HG02938 (cell line): Measurements from ENCODE around the gene CLEC2D.
"Not testable (repeated sequence)": the region's sequence is repeated elsewhere in the genome, so short reads cannot be mapped to it uniquely, and the experiment has no call there.

Source experiments
- ATAC-seq: cut with Tn5 transposase; IDR thresholded peaks from one replicate; pipeline ENCODE4 v1.9.1; 2021; ENCODE audit warnings: mild to moderate bottlenecking, moderate library complexity; ENCODE audit not compliant: unreplicated experiment

The CLEC2D gene

GRCh38 chr12:9725213-9725870 is 55.8 kb downstream of the CLEC2D start:
- no peak for ATAC-seq

- ATAC-seq: no peak
Measured at GRCh38 chr12:9727813-9728212, 58.3 kb downstream of the CLEC2D start.

DNA sequence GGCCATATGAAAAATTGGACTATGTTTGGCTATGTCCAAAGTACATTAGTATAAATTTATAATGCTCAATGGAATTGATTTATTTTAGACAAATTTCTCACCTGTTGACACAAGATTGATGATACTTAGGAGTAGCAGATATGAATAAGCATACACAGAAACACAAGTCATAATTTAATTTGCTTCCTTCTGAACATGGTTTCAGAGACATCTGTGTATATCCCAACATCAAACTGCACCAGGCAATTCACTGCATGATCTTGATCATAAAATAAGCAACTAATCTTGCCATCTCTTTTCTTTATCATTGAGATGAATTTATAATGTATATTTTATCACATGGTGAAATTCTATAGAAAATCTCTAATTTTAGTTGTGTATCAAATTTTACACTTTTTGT is 59.6 kb downstream of the CLEC2D start:
- no peak for ATAC-seq

DNA sequence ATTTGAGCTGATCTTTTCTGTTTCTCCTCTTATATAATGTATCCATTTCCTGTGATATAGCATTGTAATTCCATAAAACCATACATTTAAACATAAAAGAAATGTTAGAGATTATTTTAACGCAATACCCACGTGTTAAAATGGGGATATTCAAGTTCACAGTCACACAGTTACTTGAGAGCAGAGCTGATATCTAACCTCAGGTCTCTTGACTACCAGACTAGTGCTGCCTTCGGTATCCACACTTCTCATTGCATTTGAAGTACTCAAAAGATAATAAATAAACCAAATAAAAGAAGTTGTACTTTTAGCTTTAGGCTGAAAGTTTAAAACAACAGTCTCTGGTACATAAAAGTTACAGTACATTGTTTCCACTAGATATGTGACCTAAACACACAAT is 60.5 kb downstream of the CLEC2D start:
- no peak for ATAC-seq

DNA sequence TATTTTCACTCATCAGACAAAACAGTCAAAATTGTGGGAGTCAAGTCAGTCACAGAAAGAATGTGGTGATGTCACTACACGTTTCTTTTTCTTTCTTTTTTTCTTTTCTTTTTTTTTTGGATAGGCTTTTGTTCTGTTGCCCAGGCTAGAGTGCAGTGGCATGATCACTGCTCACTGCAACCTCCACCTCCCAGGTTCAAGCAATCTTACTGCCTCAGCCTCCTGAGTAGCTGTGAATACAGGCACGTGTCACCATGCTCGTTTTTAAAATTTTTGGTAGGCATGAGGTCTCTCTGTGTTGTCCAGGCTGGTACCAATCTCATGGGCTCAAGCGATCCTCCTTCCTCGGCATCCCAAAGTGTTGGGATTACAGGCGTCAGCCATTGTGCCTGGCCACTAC is 61.1 kb downstream of the CLEC2D start:
- no peak for ATAC-seq

DNA sequence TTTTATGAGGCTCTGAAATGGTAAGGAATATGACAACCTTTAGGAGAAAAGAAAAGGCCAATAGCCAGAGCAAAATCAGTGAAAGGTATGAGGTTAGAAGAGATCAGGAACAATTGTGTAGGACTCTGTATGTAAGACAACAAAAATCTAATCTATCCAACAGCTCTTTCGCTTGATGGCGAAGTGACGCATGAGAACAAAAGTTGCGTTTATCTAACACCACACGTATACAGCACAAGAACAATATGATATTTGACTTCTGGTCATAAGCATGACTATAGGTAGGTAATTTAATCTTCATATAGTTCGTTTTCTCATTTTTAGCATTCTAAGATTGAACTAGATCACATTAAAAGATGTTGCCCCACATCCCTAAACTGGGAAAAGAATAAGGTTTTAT is 61.9 kb downstream of the CLEC2D start:
- ATAC-seq: no peak

DNA sequence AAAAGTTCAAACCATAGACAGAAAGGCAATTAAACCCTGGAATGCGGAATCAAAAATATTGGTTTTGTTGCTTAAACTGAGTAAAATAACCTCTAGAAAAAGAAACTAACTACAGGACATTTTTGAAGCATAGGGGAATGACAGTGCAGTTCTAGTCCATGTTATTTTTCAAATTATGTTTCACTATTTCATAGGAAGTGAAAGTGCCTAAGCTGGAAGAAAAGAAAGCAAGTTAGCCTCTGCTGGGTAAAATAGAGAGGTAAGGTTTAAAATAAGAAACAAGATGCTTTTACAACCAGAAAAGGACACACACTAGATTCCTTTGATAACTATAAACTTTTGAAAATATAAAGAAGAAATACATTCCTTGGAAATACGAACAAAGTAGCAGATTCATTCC is 62.3 kb downstream of the CLEC2D start:
- ATAC-seq: peak; percentile 35

DNA sequence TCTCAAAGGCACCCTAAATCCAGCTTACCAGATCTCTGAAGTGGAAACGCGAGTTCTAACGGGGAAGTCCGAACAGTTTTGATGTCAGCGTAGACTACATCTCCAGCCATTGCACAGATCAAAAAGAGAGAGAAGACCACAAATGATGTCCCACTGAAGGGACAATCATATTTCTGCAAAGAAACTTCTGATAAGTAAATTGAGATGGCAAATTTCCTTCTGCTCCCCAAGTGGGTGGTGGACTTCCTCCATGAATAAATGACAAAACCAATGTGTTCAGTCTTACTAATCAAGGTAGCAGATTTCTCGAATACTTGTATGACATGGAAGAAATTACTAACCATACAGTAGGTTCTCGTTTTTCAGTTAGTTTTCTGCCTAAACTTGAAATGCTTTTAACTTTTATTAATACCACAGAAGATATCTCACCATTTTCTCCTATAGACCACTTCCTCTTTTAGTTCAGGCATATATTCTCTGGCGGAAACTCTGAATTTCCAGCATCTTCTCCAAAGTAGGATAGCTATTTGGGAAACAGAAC is 63.5 kb downstream of the CLEC2D start, which contains the start of gene CLECL1:
TSS of gene CLECL1 (minus strand) at position 177 of the 541 bp plus-strand sequence.
- ATAC-seq: peak; percentile 37

- no peak for ATAC-seq
Measured at GRCh38 chr12:9735601-9736000, 66.1 kb downstream of the CLEC2D start.

- ATAC-seq: no peak
Measured at GRCh38 chr12:9736936-9737705, 67.6 kb downstream of the CLEC2D start.

DNA sequence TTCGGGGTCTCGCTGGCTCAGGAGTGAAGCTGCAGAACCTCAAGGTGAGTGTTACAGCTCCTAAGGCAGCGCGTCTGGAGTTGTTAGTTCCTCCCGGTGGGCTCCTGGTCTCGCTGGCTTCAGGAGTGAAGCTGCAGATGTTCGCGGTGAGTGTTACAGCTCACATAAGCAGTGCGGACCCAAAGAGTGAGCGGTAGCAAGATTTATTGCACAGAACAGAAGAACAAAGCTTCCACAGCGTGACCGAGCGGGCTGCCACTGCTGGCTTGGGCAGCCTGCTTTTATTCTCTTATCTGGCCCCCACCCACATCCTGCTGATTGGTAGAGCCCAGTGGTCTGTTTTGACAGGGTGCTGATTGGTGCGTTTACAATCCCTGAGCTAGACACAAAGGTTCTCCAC is 69.4 kb downstream of the CLEC2D start:
- ATAC-seq: not testable (repeated sequence)

GRCh38 chr12:9739404-9740105 is 70.0 kb downstream of the CLEC2D start:
- not testable (repeated sequence) for ATAC-seq

DNA sequence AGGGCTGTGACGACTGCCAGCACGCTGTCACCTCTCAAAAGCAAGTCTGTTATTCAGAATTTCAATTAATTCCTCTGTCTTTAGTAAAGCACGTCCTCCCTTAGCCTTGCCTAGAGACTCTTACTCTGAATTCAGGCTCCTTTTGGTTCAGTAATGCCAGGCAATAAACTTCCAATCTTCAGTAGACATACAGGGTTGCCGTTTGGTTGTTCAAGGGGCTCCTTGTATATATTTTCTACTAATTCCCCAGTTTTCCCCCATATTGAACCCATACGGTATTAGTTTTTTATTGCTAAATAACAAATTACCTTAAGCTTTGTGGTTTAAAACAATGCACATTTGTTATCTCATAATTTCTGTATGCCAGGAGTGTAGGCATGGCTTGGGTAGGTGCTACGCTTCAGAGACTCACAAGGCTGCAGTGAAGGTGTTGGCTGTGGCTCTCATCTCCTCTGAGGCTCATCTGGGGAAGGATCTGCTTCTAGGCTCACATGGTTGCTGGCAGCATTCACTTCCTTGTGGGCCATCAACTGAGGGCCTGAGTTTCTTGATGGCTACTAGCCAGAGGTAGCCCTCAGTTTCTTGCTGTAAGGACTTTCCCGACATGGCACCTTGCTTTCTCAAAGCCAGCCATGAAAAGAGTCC is 70.7 kb downstream of the CLEC2D start:
- no peak for ATAC-seq

DNA sequence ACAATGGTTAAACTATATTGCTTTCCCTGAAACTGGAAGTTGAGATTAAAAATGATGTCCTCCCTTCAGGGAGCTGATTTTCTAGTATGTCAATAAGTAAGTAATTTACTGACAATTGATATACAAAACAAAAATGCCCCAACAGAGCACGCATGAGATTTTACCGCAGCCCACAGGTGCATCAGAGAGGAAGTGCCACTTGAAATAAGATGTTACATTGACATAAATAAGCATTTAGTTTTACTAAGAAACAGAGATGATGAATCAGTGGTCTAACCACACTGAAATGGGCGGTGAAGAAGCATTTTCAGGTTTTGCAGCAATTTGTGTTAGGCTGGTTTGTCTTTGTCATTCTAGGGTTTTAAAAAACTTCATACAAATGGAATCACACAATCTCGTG is 72.2 kb downstream of the CLEC2D start:
- ATAC-seq: peak; percentile 75

GRCh38 chr12:9742661-9743060 is 73.1 kb downstream of the CLEC2D start:
- ATAC-seq: no peak

DNA sequence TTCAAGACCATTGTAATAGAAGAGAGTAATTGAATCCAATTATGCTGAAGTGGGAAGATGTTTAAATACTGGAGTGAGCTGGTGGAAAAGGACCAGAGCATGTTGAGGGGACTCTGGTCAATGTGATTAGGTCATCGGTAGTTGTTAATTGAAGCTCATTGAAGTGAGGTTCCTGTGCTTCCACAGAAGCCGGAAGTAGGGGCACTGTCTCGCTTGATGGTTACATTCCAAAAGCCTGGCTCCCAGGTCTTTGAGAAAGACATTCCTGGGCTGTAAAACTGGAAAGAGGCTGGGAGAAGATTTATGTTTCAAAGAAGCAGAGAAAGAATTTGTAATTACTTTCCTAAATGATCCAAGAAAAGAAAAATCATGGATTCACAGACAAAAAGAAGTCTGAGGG is 75.7 kb downstream of the CLEC2D start:
- no peak for ATAC-seq
